A549 (cell line): ENCODE data around the gene SPACA6.

Experiments used
- CBX8 ChIP-seq: fragments of 200-600 bp; sonication (generic); IDR thresholded peaks from 2 replicates; pipeline ENCODE4 v1.6.1; 2016
- CEBPB ChIP-seq, 2 experiments: fragments of >200 bp in 1 of 2; sonication (Bioruptor Twin) in 1 of 2; formaldehyde crosslinking in 1 of 2; IDR thresholded peaks; 2 replicates each; pipeline ENCODE4 v1.6.1; 2012 to 2016
- PHF8 ChIP-seq: fragments of 200-600 bp; sonication (generic); IDR thresholded peaks from 2 replicates; pipeline ENCODE4 v1.6.1; 2016; ENCODE audit warnings: low read depth, mild to moderate bottlenecking, antibody characterized with exemption, moderate library complexity, borderline replicate concordance
- POLR2A ChIP-seq: IDR thresholded peaks from 2 replicates; pipeline ENCODE4 v1.6.1; 2012; ENCODE audit warnings: mild to moderate bottlenecking, low read length

- TF ChIP-seq PHF8 (no peak), POLR2A (no peak), CBX8 (no peak), CEBPB (IDR thresholded peaks at IDR 0.05) (no peak)
These were observed 32.9 kb downstream of the SPACA6 start for GRCh38 chr19:51726049-51726448.
